Activated naive CD4-positive, alpha-beta T cell treated with anti-CD3 and anti-CD28 coated beads, Interleukin-2, amount 50 U/mL, for 16 hours (primary cell): ENCODE measurements around the gene CCDC47.
A peak's percentile ranks its signal among the peaks of the same experiment; 100 is the strongest.

ENCODE experiments used
- DNase-seq: peaks from one replicate; pipeline ENCODE4 v3.0.0-alpha.2; 2020

CCDC47 gene

GRCh38 chr17:63783522-63783921 lies 10.1 kb upstream of the CCDC47 start:
- no peak for DNase-seq

GRCh38 chr17:63780928-63781327 lies 7.5 kb upstream of the CCDC47 start:
- DNase-seq = no peak

- DNase-seq = no peak
These were observed 7.1 kb upstream of the CCDC47 start for GRCh38 chr17:63780507-63780906.

- no peak for DNase-seq
These were observed 2.0 kb upstream of the CCDC47 start for GRCh38 chr17:63775420-63775819.

GRCh38 chr17:63774969-63775265 lies 1.5 kb upstream of the CCDC47 start:
- DNase-seq = no peak

GRCh38 chr17:63774141-63774968 lies 958 bp upstream of the CCDC47 start, which contains the start of gene DDX42:
Gene DDX42 (plus strand): TSS chr17:63774170. CDS start chr17:63787050, 12,880 bp downstream.
- peak; percentile 90 for DNase-seq

- no peak for DNase-seq
These were observed 561 bp downstream of the CCDC47 start for GRCh38 chr17:63772801-63773271.

GRCh38 chr17:63768433-63768832 lies 5.0 kb downstream of the CCDC47 start:
- DNase-seq = no peak

GRCh38 chr17:63766754-63767153 lies 6.6 kb downstream of the CCDC47 start:
- DNase-seq = no peak

- no peak for DNase-seq
These were observed 8.7 kb downstream of the CCDC47 start for GRCh38 chr17:63764716-63765115.

- DNase-seq = no peak
These were observed 11.0 kb downstream of the CCDC47 start for GRCh38 chr17:63762161-63763078.

- no peak for DNase-seq
These were observed 12.4 kb downstream of the CCDC47 start for GRCh38 chr17:63760771-63761539.

- DNase-seq = no peak
These were observed 15.0 kb downstream of the CCDC47 start for GRCh38 chr17:63758428-63758827.

- no peak for DNase-seq
These were observed 19.4 kb downstream of the CCDC47 start for GRCh38 chr17:63754046-63754445.

- DNase-seq = no peak
These were observed 20.2 kb downstream of the CCDC47 start for GRCh38 chr17:63753215-63753614.

GRCh38 chr17:63752707-63753106 lies 20.7 kb downstream of the CCDC47 start:
- no peak for DNase-seq

GRCh38 chr17:63751806-63752205 lies 21.6 kb downstream of the CCDC47 start:
- DNase-seq = no peak

GRCh38 chr17:63741408-63742173 lies 31.8 kb downstream of the CCDC47 start, which contains the start of gene STRADA:
Gene STRADA (minus strand): TSS chr17:63741799. CDS start chr17:63728369, 13,430 bp downstream.
- DNase-seq = peak; percentile 100

- no peak for DNase-seq
These were observed 32.3 kb downstream of the CCDC47 start for GRCh38 chr17:63741143-63741407.

GRCh38 chr17:63740464-63741142 lies 32.8 kb downstream of the CCDC47 start:
- DNase-seq = no peak

GRCh38 chr17:63735691-63736090 lies 37.7 kb downstream of the CCDC47 start:
- DNase-seq = no peak

GRCh38 chr17:63722403-63722802 lies 51.0 kb downstream of the CCDC47 start:
- no peak for DNase-seq
